DOHH2 (cell line): ENCODE results near the gene DNAJC25.

Experiments
- CTCF ChIP-seq: fragments of 200-600 bp; sonication (generic); IDR thresholded peaks from one replicate; pipeline ENCODE4 v1.5.1; 2014; ENCODE audit warnings: antibody characterized with exemption, mild to moderate bottlenecking, low read depth, low read length; ENCODE audit not compliant: poor library complexity, severe bottlenecking
- EZH2phosphoT487 ChIP-seq: fragments of 200-600 bp; sonication (generic); IDR thresholded peaks from 2 replicates; pipeline ENCODE4 v1.6.1; 2017; ENCODE audit warnings: borderline replicate concordance, mild to moderate bottlenecking, antibody characterized with exemption, low read length, moderate library complexity, mixed read lengths

GRCh38 chr9:111658943-111659342 is 27.8 kb downstream of the DNAJC25 start:
- no peak for TF ChIP-seq CTCF
- TF ChIP-seq EZH2phosphoT487, result no peak
